ENCODE data around the gene MOB3A. TPM values are rescaled to one million over a fixed set of nuclear protein-coding genes. Genes with fewer than 3 reads are reported as not detected.

Gene MOB3A
- total RNA-seq, 1 donor from 2014 or later: 40.0 TPM

DNA sequence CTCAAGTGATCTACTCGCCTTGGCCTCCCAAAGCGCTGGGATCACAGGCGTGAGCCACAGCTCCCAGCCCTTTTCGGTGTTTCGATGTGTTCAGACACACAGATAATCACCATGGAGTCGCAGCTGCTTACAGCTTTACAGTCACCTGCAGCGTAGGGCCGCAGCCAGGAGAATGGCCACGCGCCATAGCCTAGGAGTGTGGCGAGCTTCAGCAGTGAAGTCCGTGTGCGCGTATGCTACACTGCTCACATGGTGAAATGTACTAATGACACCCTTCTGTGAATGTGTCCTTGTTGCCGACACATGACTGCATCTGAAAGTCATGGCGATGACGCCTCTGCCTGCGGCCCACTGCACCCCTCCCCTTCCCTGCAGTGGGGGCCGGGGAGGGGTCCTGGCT, 31.6 kb upstream of the MOB3A start:
- TF ChIP-seq, protein P1, sequence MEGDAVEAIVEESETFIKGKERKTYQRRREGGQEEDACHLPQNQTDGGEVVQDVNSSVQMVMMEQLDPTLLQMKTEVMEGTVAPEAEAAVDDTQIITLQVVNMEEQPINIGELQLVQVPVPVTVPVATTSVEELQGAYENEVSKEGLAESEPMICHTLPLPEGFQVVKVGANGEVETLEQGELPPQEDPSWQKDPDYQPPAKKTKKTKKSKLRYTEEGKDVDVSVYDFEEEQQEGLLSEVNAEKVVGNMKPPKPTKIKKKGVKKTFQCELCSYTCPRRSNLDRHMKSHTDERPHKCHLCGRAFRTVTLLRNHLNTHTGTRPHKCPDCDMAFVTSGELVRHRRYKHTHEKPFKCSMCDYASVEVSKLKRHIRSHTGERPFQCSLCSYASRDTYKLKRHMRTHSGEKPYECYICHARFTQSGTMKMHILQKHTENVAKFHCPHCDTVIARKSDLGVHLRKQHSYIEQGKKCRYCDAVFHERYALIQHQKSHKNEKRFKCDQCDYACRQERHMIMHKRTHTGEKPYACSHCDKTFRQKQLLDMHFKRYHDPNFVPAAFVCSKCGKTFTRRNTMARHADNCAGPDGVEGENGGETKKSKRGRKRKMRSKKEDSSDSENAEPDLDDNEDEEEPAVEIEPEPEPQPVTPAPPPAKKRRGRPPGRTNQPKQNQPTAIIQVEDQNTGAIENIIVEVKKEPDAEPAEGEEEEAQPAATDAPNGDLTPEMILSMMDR (conservative IDR thresholded peaks at IDR 0.05): no peak
- H3K36me3 Mint-ChIP-seq (ENCODE audit: low read depth): no peaks in the 10 kb centered on the region
- no peaks in the 10 kb centered on the region for H3K27me3 Mint-ChIP-seq (ENCODE audit: low read depth)
- DNase-seq (ENCODE audit: low read depth, low spot score): no peak
- H3K4me1 Mint-ChIP-seq: no peaks in the 10 kb centered on the region
- H3K9me3 Mint-ChIP-seq: no peaks in the 10 kb centered on the region
- no peak overlapping the region for H3K4me3 Mint-ChIP-seq
- no peak overlapping the region for H3K27ac Mint-ChIP-seq (ENCODE audit: unreplicated experiment)

- Mint-ChIP-seq H3K4me1 (no peaks in the 10 kb centered on the region), H3K27me3 (ENCODE audit: low read depth) (no peaks in the 10 kb centered on the region), H3K9me3 (no peaks in the 10 kb centered on the region), H3K4me3 (no peak overlapping the region), H3K27ac (ENCODE audit: unreplicated experiment) (no peak overlapping the region), H3K36me3 (ENCODE audit: low read depth) (peaks cover 2% of the 10 kb centered on the region)
- TF ChIP-seq, protein P1 (conservative IDR thresholded peaks at IDR 0.05): no peak
- no peak for DNase-seq (ENCODE audit: low read depth, low spot score)
These were observed 30.9 kb upstream of the MOB3A start for GRCh38 chr19:2126879-2127518.

DNA sequence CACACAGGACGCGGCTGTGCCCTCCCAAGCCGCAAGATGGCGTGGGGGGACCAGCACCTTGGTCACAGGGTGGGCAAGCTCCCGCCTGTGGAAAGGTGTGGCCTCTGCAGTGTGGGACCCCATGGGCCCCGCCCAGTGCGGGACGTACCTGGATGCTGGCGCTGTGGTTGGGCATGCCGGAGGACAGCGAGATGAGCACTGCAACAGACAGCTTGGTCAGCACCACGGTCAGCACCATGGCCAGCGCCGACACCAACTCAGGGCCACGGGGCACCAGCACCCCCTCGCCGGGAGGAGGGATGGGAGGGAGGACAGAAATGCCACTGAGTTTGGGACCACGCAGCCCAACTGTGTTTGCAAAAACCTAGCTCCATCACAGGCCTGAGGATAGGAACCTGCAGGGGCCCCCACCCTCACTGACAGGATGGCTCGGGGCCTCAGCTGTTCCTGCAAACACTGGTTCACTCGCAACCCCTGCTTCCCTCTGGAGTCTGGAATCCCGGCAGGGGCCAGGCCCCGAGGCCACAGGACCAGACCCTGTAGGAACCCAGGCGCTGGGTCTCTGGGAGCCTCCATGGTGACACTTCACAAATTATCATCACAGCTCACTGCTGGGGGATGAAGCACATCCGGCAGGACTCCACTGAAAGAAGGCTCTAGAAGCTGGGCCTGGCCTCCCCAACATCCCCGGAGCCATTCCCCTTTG, 27.7 kb upstream of the MOB3A start:
- H3K36me3 Mint-ChIP-seq (ENCODE audit: low read depth): peaks cover 2% of the 10 kb centered on the region
- peak; percentile 29 for DNase-seq (ENCODE audit: low read depth, low spot score)
- TF ChIP-seq, protein P1 (conservative IDR thresholded peaks at IDR 0.05): no peak

GRCh38 chr19:2122982-2123381, 26.9 kb upstream of the MOB3A start:
- H3K4me3 Mint-ChIP-seq: no peak overlapping the region
- H3K4me1 Mint-ChIP-seq: no peaks in the 10 kb centered on the region
- peaks cover 2% of the 10 kb centered on the region for H3K36me3 Mint-ChIP-seq (ENCODE audit: low read depth)
- TF ChIP-seq, protein P1 (conservative IDR thresholded peaks at IDR 0.05): no peak
- H3K27me3 Mint-ChIP-seq (ENCODE audit: low read depth): no peaks in the 10 kb centered on the region
- H3K27ac Mint-ChIP-seq (ENCODE audit: unreplicated experiment): no peak overlapping the region
- H3K9me3 Mint-ChIP-seq: no peaks in the 10 kb centered on the region
- no peak for DNase-seq (ENCODE audit: low read depth, low spot score)

More for the DNA sequence above, 27.7 kb upstream of the MOB3A start:
- Mint-ChIP-seq H3K9me3 (no peaks in the 10 kb centered on the region), H3K27ac (ENCODE audit: unreplicated experiment) (no peak overlapping the region), H3K4me1 (no peaks in the 10 kb centered on the region), H3K4me3 (no peak overlapping the region), H3K27me3 (ENCODE audit: low read depth) (no peaks in the 10 kb centered on the region)

DNA sequence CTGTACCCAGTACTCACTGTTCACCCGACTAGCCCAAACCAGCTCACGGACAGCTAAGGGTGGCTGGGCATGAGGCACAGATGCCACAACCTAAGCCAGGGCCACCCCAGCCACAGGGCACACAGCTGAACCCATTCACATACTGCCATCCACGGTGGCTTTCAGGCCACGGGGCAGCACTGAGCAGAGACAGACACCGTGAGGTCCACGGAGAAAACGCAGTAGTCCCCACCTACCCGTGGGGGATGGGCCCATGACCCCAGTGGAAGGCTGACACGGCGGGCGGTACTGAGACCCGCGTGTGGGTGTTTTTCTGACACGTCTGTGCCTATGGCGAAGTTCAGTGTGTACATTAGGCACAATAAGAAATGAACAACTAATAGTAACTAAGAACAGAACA, 26.1 kb upstream of the MOB3A start:
- Mint-ChIP-seq H3K4me1 (no peaks in the 10 kb centered on the region), H3K4me3 (no peak overlapping the region), H3K27me3 (ENCODE audit: low read depth) (no peaks in the 10 kb centered on the region), H3K9me3 (no peaks in the 10 kb centered on the region), H3K36me3 (ENCODE audit: low read depth) (peaks cover 2% of the 10 kb centered on the region), H3K27ac (ENCODE audit: unreplicated experiment) (no peak overlapping the region)
- TF ChIP-seq, protein P1 (conservative IDR thresholded peaks at IDR 0.05): no peak
- DNase-seq (ENCODE audit: low read depth, low spot score): no peak

All from neural crest cell (in vitro differentiated cells).